Measurements from ENCODE around the gene VPS13D. TPM values are rescaled to one million over a fixed set of nuclear protein-coding genes. Genes with fewer than 3 reads are reported as not detected.

The VPS13D gene
- total RNA-seq, 1 experiment from 2014 or later = 31.6 TPM

GRCh38 chr1:12181568-12181967, 48.3 kb upstream of the VPS13D start (continued):
- TF ChIP-seq, protein P1, sequence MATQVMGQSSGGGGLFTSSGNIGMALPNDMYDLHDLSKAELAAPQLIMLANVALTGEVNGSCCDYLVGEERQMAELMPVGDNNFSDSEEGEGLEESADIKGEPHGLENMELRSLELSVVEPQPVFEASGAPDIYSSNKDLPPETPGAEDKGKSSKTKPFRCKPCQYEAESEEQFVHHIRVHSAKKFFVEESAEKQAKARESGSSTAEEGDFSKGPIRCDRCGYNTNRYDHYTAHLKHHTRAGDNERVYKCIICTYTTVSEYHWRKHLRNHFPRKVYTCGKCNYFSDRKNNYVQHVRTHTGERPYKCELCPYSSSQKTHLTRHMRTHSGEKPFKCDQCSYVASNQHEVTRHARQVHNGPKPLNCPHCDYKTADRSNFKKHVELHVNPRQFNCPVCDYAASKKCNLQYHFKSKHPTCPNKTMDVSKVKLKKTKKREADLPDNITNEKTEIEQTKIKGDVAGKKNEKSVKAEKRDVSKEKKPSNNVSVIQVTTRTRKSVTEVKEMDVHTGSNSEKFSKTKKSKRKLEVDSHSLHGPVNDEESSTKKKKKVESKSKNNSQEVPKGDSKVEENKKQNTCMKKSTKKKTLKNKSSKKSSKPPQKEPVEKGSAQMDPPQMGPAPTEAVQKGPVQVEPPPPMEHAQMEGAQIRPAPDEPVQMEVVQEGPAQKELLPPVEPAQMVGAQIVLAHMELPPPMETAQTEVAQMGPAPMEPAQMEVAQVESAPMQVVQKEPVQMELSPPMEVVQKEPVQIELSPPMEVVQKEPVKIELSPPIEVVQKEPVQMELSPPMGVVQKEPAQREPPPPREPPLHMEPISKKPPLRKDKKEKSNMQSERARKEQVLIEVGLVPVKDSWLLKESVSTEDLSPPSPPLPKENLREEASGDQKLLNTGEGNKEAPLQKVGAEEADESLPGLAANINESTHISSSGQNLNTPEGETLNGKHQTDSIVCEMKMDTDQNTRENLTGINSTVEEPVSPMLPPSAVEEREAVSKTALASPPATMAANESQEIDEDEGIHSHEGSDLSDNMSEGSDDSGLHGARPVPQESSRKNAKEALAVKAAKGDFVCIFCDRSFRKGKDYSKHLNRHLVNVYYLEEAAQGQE (IDR thresholded peaks at IDR 0.05; ENCODE audit: low read depth) = no peak
- TF ChIP-seq RAD21 (IDR thresholded peaks at IDR 0.05; ENCODE audit: low read depth) (no peak), POLR2A (IDR thresholded peaks at IDR 0.05; ENCODE audit: borderline replicate concordance, extremely low read depth, insufficient read depth, insufficient read length) (no peak), JUND (IDR thresholded peaks at IDR 0.05) (no peak), FOSL1 (IDR thresholded peaks at IDR 0.05; ENCODE audit: low read depth) (no peak), MAX (IDR thresholded peaks at IDR 0.05) (no peak), TCF7L2 (IDR thresholded peaks at IDR 0.05; ENCODE audit: borderline replicate concordance, extremely low read depth, insufficient read depth, insufficient read length) (no peak)

DNA sequence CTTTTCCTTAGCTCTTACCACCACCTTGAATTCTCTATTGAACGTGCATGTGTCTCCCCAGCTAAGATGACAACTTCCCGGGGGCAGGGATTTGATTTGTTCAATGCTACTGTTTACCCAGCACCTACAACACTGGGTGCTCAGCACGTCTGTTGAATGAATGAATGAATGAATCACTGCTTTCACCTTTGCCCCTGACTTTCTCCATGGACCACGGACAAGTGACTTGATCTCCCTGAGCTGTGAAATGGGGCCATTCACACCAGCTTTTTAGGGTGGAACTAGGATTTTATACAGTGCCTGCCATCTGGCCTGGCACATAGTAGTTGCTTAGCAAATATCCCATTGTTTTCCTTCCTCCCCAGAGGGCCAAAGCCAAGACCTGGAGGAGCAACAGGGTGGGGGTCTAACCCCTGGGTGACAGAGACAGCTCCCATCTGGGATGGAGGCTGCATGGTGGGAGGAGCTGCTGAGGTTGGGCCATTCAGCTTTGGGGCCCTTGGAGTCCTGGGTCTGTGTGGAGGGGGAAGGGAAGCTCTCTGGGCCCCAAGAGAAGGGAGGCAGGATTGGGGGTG, 47.3 kb upstream of the VPS13D start:
- Histone ChIP-seq H3K27ac (ENCODE audit: low read depth, low read length) (no peak overlapping the region), H3K9me2 (ENCODE audit: insufficient read depth) (no peaks in the 10 kb centered on the region), H3K79me2 (ENCODE audit: insufficient read depth, low read length) (no peaks in the 10 kb centered on the region), H4K20me1 (ENCODE audit: insufficient read depth) (no peaks in the 10 kb centered on the region), H3K9ac (ENCODE audit: low read length) (no peak overlapping the region), H3K4me1 (ENCODE audit: control insufficient read depth in 1 of 2, insufficient read depth in 2 of 2, low read length in 2 of 2) (peaks cover 22 to 32% of the 10 kb centered on the region in 2 experiments), H3K9me3 (ENCODE audit: control insufficient read depth in 1 of 2, insufficient read depth in 1 of 2, low read depth in 1 of 2, low read length in 2 of 2) (no peaks in the 10 kb centered on the region), H3K4me2 (ENCODE audit: low read length) (no peak overlapping the region), H3K27me3 (ENCODE audit: insufficient read depth, low read length) (no peaks in the 10 kb centered on the region), H2AFZ (ENCODE audit: low read depth, low read length, poor library complexity, severe bottlenecking) (no peak overlapping the region), H3K4me3 (replicated peaks in 1 of 2; ENCODE audit: low read depth in 1 of 2, low read length in 2 of 2) (no peak overlapping the region), H3K36me3 (ENCODE audit: control insufficient read depth in 1 of 2, insufficient read depth in 2 of 2, low read length in 2 of 2) (no peaks in the 10 kb centered on the region)
- DNase-seq (ENCODE audit: low read depth, low spot score) (no peak), ATAC-seq (no peak)
- BruUV-seq (replicated peaks) = no TSS peak
- POLR2A ChIA-PET = interaction anchor here (0.9 to 1.2 kb wide), 2 partner anchors 10 to 275 kb away, joined by 3 to 6 read pairs; no protein-coding TSS in a partner anchor
- intact Hi-C loops (cut with micrococcal nuclease) = no loop called here
- CTCF ChIA-PET = interaction anchor here (1.3 to 2.0 kb wide), 2 partner anchors 14 to 58 kb away, joined by 5 to 6 read pairs; no protein-coding TSS in a partner anchor
- TF ChIP-seq CBX3 (IDR thresholded peaks at IDR 0.05; ENCODE audit: low read depth) (no peak), EZH2 (IDR thresholded peaks at IDR 0.05) (no peak), FOSL1 (IDR thresholded peaks at IDR 0.05; ENCODE audit: low read depth) (no peak), RAD21 (IDR thresholded peaks at IDR 0.05; ENCODE audit: low read depth) (no peak), YY1 (IDR thresholded peaks at IDR 0.05; ENCODE audit: extremely low read depth, insufficient replicate concordance, low read depth, low read length) (no peak), ELF1 (IDR thresholded peaks at IDR 0.05; ENCODE audit: borderline replicate concordance, low read depth) (no peak), SIN3A (IDR thresholded peaks at IDR 0.05; ENCODE audit: low read depth) (no peak), ZFX (IDR thresholded peaks at IDR 0.05) (no peak), SRF (IDR thresholded peaks at IDR 0.05; ENCODE audit: low read depth) (no peak), JUND (IDR thresholded peaks at IDR 0.05) (no peak), ZNF274 (IDR thresholded peaks at IDR 0.05; ENCODE audit: low read depth, low read length) (no peak)
- TF ChIP-seq, protein P2, sequence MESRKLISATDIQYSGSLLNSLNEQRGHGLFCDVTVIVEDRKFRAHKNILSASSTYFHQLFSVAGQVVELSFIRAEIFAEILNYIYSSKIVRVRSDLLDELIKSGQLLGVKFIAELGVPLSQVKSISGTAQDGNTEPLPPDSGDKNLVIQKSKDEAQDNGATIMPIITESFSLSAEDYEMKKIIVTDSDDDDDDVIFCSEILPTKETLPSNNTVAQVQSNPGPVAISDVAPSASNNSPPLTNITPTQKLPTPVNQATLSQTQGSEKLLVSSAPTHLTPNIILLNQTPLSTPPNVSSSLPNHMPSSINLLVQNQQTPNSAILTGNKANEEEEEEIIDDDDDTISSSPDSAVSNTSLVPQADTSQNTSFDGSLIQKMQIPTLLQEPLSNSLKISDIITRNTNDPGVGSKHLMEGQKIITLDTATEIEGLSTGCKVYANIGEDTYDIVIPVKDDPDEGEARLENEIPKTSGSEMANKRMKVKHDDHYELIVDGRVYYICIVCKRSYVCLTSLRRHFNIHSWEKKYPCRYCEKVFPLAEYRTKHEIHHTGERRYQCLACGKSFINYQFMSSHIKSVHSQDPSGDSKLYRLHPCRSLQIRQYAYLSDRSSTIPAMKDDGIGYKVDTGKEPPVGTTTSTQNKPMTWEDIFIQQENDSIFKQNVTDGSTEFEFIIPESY (IDR thresholded peaks at IDR 0.05; ENCODE audit: extremely low read depth, insufficient replicate concordance, low read length) = no peak
- TF ChIP-seq, protein P1 (IDR thresholded peaks at IDR 0.05; ENCODE audit: low read depth) = no peak
- RAD21 ChIA-PET (ENCODE audit: low non-redundant PET in 1 of 2, low total read pairs in 2 of 2, uncharacterized antibody in 2 of 2, unreplicated experiment in 2 of 2) = no interaction called here

Data from HCT116 (cell line).